Activated CD4-positive, CD25-positive, alpha-beta regulatory T cell (primary cell): ENCODE measurements around the gene SPEM1.

Experiments used
- DNase-seq, 4 experiments: peaks; one replicate each; lab custom pipeline; 2025; lab: John Stamatoyannopoulos, UW

SPEM1 gene

GRCh38 chr17:7419819-7420610 lies at the start of gene SPEM1:
Gene SPEM1, plus strand, starts transcription at chr17:7420324. Its CDS starts 61 bp downstream, at chr17:7420385.
- no peak for DNase-seq

GRCh38 chr17:7370853-7371252 lies 49.3 kb upstream of the SPEM1 start:
- no peak for DNase-seq

- DNase-seq: no peak
Measured at GRCh38 chr17:7374353-7374752, 45.8 kb upstream of the SPEM1 start.

GRCh38 chr17:7379134-7379533 lies 41.0 kb upstream of the SPEM1 start:
- no peak for DNase-seq

GRCh38 chr17:7380321-7380720 lies 39.8 kb upstream of the SPEM1 start:
- DNase-seq: no peak

- DNase-seq: no peak
Measured at GRCh38 chr17:7380855-7381683, 39.1 kb upstream of the SPEM1 start, which contains the start of gene TNK1. Gene TNK1, plus strand, starts transcription at chr17:7381089. Its CDS starts 1,838 bp downstream, at chr17:7382927.

- DNase-seq: no peak
Measured at GRCh38 chr17:7382901-7383300, 37.2 kb upstream of the SPEM1 start.

- DNase-seq: no peak
Measured at GRCh38 chr17:7383371-7383741, 36.8 kb upstream of the SPEM1 start.

GRCh38 chr17:7383742-7384488 lies 36.2 kb upstream of the SPEM1 start:
- DNase-seq: peak; percentile 44 to 71 (median 57)

- DNase-seq: no peak
Measured at GRCh38 chr17:7384489-7385081, 35.5 kb upstream of the SPEM1 start.

- no peak for DNase-seq
Measured at GRCh38 chr17:7388856-7389255, 31.3 kb upstream of the SPEM1 start.

- DNase-seq: no peak
Measured at GRCh38 chr17:7389924-7390910, 29.9 kb upstream of the SPEM1 start.

GRCh38 chr17:7391307-7391706 lies 28.8 kb upstream of the SPEM1 start:
- DNase-seq: no peak

GRCh38 chr17:7392696-7393612 lies 27.2 kb upstream of the SPEM1 start:
- DNase-seq: no peak

GRCh38 chr17:7393613-7394451 lies 26.3 kb upstream of the SPEM1 start:
- DNase-seq: peak in 2 of 4 experiments; percentile 46 to 52

GRCh38 chr17:7394452-7395191 lies 25.5 kb upstream of the SPEM1 start, which contains the start of gene PLSCR3:
Gene PLSCR3, minus strand, starts transcription at chr17:7394525. Its CDS starts 415 bp downstream, at chr17:7394110.
- peak; percentile 66 to 74 (median 70) for DNase-seq

- DNase-seq: no peak
Measured at GRCh38 chr17:7396147-7396546, 24.0 kb upstream of the SPEM1 start.

GRCh38 chr17:7398612-7399011 lies 21.5 kb upstream of the SPEM1 start:
- DNase-seq: no peak
